HG03175 (cell line): Measurements from ENCODE around the gene SDK1.

Experiments
- ATAC-seq: cut with Tn5 transposase; IDR thresholded peaks from one replicate; pipeline ENCODE4 v1.9.1; 2021; ENCODE audit warnings: mild to moderate bottlenecking, moderate library complexity; ENCODE audit not compliant: unreplicated experiment

Gene SDK1

GRCh38 chr7:4178916-4179687, 878.0 kb downstream of the SDK1 start:
- no peak for ATAC-seq

DNA sequence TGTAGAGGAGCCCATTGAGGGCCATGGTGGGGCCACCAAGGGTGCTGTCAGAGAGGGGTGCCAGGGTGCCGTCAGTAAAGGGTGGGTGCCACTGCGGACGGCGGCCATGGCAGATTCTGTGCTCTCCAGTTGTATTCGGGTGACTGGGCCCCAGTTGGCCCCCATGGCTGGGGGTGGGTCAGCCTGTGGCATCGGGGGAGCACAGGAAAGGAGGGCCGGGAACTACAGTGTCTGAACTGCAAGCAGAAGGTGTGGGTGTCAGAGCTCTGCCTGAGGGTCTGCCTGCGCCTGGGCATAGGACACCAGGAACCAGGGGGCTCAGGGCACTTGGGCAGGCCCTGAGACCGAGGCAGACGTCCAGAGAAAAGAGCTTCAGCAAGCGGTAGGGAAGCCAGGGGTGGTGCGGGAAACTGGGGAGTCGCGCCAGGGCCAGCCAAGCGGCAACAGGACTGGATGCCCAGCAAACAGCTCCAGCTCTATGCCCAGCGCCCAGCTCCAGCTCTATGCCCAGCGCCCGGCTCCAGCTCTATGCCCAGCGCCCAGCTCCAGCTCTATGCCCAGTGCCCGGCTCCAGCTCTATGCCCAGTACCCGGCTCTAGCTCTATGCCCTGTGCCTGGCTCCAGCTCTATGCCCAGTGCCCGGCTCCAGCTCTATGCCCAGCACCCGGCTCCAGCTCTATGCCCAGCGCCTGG, 878.8 kb downstream of the SDK1 start:
- no peak for ATAC-seq

DNA sequence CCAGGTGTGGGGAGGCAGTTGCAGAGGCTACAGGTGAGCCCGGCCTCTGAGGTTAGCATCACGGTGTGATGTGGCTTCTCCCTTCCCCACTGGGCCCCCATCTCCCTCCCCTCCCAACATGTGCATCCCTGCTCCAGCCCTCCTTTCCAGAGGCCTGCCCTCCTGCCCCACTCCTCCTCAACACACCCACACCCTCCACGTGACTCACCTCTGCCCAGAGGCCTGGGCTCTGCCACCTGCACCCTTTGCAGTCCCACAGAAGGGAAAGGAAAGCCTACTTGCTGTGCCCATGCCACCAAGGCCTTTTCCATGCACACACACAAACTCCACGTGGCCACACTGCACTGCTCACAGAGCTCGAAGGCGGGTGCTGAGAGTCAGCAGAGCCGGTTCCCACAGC, 880.4 kb downstream of the SDK1 start:
- no peak for ATAC-seq

DNA sequence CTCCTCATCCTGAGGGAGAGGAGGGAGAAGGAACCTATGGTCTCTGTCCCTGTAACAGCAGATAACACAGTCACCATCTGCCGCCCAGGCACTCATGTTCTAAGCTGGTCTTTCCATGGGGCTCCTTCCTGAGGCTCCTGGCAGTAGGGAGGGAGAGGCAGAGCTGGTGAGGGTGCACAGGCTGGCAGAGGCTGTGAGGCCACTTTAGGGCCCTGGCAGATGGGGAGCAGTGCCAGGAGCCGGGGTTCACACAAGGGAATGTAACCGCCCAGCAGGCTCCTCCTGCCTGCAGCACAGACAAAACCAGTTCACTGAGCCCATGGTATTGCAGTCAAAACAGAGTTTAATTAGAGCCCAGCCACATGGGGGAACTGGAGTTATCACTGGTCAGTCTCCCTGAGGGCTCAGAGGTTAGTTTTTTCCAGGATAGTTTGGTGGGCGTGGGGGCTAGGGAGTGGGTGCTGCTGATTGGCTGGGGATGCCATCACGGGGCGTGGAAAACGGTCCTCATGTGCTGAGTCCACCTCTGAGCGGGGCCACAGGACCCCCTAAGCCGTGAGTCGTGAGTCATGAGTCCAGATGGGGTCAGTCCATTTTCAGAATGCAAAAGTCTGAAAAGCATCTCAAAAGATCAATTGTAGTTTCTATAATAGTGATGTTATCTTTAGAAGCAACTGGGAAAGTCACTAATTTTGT, 881.7 kb downstream of the SDK1 start:
- ATAC-seq, result no peak

GRCh38 chr7:4184653-4185052, 883.6 kb downstream of the SDK1 start:
- ATAC-seq, result no peak

GRCh38 chr7:4185136-4185535, 884.1 kb downstream of the SDK1 start:
- ATAC-seq, result no peak

DNA sequence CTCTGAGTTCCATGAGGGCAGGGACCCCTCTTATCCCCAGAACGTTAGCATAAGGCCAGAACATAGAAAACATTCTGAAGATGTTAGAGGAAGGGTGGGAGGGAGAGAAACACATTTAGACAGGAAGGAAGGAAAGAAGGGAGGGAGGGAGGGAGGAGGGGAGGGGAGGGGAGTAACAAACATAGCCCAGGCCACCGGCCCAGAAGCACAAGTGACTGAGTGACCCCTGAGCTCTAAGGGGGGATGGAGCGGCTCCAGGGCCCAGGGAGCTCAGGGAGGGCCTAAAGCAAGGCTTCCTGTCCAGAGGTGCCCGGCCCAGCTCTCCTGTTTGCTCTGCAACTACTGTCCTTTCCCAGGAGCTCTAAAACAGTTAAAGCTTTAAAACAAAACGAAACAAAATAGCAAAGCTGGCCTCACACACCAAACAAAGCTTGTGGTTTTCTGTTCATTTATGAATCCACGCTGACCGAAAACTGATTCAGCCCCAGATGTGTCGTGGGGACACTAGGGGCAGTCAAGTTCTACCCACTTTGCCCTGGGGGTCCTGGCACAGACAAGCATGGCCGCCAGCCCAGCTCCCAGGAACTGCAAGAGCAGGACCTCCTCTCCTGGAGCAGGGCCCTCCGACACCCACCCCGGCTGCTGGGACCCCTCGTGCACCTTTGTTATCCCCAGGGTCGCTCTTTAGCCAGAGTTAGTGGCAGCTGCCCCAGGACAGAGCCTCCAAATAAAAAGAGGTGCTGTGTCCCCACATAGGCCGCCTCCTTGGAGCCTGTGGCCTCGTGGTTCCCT, 884.9 kb downstream of the SDK1 start:
- ATAC-seq, result no peak

- no peak for ATAC-seq
These were observed 885.4 kb downstream of the SDK1 start for GRCh38 chr7:4186513-4186780.

GRCh38 chr7:4188651-4189050, 887.6 kb downstream of the SDK1 start:
- no peak for ATAC-seq

DNA sequence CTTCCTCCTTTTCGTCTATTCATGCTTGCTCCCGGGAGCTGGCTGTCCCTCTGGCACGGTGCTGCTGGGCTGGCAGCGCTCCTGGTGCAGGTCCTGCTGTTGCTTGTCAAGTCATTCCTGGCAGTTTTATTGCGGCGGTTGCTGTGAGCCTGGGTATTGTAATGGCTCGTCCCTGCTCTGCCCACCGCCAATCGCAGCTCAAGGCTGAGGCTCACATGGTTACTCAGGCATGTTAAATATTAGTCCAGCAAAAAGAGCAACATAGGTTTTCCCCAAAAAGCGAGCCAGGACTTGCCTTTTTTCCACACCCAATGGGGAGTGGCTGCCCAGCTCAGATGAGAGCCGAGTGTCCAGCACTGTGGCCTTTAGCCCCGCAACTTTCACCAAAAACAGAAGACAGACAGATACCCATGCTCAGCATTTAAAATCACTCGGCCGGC, 888.1 kb downstream of the SDK1 start:
- no peak for ATAC-seq

GRCh38 chr7:4190010-4190981, 889.2 kb downstream of the SDK1 start:
- no peak for ATAC-seq

DNA sequence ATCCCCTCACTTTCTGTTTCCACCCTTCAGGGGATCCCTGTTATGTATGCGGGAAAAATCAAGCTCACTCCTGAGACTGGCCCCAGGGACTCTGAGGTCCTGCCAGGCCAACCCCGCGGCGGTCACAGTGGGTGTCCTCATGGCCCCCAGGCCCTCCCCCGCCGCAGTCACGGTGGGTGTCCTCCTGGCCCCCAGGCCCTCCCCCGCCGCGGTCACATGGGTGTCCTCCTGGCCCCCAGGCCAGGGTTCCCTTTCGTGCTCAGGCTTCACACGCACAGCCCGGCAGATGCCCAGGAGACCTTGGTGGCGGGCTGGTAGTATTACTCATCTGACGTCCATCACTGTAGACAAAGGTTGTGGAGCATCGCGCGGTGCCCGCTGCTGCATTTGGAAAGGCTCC, 890.0 kb downstream of the SDK1 start:
- ATAC-seq, result no peak

GRCh38 chr7:4191525-4191924, 890.5 kb downstream of the SDK1 start:
- ATAC-seq, result no peak

- ATAC-seq, result no peak
These were observed 894.6 kb downstream of the SDK1 start for GRCh38 chr7:4195660-4196059.

DNA sequence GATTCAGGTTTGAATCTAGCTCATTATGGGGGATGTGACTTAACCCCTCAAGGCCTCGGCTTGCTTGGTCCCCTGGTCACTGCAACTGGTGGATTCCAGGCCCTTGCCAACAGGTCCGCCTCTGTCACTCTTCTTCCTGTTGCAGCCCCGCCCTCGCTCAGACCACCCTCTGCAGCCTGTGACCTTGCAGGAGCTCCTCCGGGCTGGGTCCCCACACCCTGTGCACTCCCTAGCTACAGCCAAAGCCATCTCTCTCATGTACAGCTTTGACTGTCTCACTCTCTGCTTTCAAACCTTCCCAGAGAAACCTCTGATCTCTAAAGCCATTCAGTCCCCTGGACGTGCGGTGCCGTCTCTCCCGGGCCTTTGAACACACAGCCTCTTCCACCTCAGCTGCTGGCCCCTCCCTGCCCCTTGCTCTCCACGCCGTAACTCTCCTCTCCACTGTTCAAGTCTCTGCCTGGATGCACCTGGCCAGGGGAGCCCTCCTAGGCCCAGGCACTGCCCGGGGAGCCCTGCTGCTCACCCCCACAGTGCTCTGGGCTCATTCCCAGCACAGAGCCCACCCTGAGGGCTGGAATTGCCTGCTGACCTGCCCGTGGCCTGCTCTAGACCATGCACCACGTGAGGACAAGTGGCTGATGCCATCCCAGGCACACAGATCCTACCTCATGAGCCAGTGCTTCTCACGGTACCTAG, 895.2 kb downstream of the SDK1 start:
- ATAC-seq, result no peak

DNA sequence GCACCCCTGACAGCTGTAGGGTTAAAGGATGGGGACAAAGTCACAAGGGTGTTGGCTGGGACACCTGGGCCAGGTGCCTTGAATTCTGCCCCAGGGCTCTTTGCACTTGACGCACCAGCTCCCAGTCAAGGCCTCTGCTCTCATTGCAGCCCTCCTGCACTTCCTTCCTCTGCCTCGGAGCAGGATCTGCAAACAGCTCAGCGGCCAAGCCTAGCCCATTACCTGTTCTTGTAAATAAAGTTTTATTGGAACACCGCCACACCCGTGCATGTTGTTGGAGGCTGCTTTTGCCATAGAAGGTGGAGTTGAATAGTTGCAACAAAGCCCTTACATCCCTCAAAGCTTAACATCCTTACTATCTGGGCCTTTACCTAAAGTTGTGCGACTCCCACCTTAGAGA, 897.2 kb downstream of the SDK1 start:
- ATAC-seq, result no peak

DNA sequence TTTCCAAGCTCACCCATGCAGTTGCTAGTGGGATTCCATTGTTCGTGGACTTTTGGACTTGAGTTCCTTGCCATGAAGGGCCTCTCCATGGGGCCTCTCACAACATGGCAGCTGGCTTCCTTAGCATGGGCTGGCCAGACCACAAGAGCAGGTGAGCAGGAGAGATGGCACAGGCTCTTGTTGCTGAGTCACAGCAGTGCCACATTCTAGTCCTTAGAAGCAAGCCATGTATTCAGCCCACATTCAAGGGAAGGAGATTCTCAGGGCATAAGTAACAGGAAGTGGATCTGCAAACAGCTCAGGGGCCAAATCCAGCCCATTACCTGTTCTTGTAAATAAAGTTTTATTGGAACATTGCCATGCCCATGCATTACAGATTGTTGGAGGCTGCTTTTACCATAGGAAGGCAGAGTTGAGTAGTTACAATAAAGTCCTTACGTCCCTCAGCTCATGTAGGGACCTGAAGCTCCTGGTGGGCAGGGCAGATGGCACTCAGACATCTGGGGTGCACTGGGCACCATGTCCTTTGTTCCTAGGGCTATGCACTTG, 899.6 kb downstream of the SDK1 start:
- ATAC-seq, result no peak

- ATAC-seq, result no peak
These were observed 900.5 kb downstream of the SDK1 start for GRCh38 chr7:4201566-4201965.

- ATAC-seq, result no peak
These were observed 901.2 kb downstream of the SDK1 start for GRCh38 chr7:4202154-4202736.
